ENCODE measurements around the gene HOXB5.

The HOXB5 gene

DNA sequence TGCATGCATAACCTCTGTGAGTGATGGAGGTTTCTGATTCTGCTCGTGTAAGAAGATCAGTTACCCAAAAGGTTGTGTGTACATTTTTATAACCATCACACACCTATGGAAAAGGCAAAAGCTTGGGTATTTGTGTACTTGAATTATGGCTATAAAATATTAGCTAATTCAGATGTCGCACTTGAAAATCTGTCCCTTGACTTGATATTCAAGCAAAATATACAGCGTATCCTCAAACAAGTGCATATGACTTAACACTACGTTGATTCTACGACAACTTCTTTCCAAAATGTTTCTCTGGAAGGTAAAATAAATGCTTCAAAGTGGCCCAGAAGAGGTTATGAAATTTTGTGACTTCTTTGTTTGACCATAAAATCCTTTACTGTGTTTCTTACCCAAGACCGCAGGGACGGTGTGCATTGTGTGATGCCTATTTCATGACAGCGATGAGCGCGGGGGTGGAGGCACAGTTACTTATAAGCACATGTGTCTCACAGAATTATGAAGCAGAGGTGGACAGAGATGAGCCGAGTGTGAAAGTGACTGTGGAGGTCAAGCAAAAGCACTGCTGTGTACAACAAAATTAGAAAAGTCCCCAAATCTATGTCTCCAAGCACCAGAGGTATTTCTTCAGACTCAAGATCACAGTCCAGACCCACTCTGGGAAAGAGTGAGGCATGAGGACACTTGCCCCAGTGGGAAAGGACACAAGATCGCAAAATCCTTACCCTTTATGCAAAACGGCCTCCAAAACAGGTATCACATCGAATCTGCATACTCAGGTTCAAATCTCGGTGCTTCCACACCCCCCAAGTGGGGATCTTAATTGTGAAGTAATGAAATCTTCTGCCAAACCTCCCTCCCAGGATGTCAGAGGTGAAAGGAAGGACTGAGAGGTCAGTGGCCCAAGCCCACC is 36.7 kb upstream of the HOXB5 start:
- DNase-seq (ENCODE audit: low read depth in 2 of 2, low spot score in 1 of 2): no peak

DNA sequence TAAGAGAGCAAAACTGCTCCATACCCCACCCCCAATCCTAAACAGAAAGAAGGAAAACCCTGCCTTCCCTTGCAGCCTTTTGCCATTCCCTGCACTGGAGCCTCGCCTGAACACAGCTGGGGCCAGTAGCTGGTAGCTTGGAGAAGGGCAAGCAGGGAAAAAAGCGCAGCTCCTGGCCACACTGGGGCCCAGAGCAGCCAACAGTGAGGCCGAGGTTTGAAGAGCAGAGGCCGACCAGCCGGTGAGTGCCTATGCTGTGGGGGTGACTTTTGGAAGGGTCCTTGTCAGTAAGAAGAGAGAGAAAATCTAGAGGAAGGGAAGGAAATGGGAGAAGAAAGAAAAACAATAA is 35.8 kb upstream of the HOXB5 start:
- no peak for DNase-seq (ENCODE audit: low read depth in 2 of 2, low spot score in 1 of 2)

DNA sequence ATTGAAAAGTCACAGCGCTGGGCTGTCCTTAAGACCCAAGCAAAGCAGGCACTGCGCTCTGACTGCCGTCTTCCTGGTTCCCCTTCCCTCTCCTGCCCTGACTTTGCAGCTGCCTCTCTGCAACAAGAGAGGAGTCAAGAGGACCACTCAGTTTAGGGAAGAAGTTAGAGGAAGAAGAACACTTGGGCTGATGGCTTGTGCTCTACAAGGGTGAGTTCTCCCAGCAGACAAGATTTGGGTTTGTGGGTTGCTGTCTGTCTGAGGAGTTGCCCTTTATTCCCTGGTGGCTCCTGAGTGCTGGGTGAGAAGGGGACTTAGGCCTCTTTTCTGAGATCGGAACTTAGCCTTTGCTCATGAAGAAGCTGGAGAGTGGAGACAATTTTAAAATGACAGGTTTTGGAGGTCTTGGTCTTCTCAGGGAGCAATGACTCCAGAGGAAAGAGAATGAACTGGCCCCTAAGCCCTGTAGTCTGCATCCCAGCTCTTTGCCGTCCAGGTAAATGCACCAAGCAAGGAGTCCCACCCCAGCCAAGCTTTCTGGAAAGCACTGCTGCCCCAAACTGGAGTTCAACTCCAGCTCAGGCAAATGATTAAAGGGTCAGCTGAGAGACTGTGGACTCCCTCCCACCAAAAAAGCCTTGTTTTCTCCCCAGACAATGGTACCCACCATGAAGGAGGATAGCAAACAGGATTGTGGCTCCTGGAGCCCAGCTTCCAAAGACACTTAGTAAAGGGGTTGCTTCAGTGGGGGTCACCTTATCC is 35.3 kb upstream of the HOXB5 start:
- no peak for DNase-seq (ENCODE audit: low read depth in 2 of 2, low spot score in 1 of 2)

DNA sequence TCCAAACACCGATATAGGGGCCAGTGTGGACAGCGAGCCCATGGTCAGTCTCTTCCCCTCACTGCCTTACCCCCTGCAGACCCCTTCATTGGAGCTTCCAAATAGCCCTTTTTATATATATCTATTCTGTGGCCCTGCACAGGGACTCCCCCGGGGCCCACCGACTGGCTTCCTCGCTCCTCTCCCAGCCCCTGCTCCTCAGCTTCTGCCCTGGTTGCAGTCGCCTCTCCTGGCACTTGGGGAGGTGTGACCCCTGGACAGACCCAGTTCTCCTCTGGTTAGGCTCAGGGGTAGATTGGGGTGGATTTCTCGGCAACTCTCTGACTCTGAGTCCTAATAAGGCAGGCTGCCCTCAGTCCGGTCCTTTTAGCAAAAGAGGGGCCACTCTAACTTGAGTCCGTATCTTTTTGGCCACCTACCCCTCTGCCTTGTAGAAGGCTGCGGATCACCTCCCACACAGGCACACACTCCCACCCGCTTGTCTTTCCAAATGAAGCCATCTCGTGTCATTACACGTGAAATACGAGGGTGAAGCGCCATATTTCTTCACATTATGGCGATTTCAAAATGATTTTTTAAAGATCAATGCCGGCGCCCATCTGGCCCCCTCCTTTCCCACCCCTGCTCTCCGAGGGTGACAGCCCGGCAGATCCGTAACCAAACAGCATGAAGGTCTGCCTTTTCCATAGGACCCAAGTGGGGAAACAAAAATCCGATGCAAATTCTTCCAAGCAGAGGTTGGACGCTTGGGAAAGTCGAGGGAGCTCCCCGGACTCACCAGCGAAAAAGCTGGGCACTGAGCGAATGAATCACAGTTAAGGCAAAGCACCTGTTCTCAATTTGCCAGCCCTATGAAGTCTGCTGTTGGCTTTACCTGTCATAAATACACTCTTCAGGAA is 34.3 kb upstream of the HOXB5 start:
- DNase-seq (ENCODE audit: low read depth in 2 of 2, low spot score in 1 of 2): no peak

DNA sequence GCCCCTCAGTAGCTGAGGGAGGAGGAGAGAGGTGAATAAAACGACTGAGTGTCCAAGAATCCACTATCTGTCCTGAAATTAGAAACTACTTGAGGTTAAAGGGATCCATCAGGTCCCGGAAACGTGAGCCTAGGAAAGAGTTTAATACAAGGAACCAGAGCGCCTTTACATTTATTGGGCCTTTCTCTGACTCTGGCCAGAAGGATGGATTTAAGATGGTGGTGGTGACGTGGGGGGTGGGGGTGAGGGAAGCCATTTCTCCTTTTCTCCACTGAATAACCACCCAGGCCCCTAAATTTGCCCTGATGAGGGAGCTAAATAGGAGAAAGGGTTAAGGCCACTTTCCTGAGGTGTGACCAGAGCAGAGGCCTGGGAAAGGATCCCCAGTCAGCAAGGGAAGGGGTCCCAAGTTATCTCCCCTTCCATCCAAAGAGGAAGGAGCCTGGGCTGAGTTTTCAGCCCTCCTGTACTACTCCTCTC is 33.6 kb upstream of the HOXB5 start:
- DNase-seq (ENCODE audit: low read depth in 2 of 2, low spot score in 1 of 2): no peak

DNA sequence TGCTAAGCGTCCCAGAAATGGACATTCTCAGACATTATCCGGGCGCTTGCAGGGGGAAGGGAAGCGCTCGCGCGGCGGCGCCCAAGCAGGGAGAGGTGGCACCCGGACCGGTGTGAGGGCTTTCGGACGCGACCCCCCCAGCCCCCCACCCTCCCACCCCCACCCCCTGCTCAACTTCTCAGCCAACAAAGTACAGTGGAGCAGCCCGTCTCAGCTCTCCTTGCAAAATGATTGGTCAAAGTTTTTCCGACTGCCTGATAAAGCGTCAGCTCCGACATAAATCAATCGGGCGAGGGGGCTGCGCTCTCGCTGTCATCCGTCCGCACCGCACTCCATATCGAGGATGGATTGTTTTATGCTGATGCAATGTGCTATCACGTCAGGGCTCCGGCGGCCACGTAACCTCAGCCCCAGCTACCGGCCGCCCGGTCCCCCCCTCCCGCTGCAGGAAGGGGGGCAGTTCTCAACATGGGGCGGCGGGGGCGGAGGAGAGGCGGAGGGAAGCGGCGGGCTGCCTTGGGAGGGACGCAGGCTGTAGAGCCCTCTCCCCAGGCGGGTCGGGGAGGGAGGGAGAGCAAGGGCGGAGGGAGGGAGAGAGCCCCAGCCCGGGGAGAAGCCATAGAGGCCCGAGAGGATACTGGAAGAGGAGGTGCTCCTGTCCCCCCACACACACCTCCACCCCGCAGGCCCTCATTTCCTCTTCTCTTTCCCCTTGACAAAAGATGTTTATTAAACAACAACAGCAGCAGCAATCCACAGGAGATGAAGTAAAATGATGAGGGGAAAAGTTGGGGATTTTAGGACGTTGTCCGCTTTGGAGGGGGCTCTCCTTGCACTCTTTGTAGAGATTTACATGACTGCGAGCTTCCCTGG is 32.9 kb upstream of the HOXB5 start, which contains the start of gene HOXB9:
HOXB9 (minus strand) TSS at position 114 of the 873 bp plus-strand sequence; CDS start at position 25, 89 bp downstream.
- peak in 1 of 2 donors; percentile 44 for DNase-seq (ENCODE audit: low read depth in 2 of 2, low spot score in 1 of 2)

DNA sequence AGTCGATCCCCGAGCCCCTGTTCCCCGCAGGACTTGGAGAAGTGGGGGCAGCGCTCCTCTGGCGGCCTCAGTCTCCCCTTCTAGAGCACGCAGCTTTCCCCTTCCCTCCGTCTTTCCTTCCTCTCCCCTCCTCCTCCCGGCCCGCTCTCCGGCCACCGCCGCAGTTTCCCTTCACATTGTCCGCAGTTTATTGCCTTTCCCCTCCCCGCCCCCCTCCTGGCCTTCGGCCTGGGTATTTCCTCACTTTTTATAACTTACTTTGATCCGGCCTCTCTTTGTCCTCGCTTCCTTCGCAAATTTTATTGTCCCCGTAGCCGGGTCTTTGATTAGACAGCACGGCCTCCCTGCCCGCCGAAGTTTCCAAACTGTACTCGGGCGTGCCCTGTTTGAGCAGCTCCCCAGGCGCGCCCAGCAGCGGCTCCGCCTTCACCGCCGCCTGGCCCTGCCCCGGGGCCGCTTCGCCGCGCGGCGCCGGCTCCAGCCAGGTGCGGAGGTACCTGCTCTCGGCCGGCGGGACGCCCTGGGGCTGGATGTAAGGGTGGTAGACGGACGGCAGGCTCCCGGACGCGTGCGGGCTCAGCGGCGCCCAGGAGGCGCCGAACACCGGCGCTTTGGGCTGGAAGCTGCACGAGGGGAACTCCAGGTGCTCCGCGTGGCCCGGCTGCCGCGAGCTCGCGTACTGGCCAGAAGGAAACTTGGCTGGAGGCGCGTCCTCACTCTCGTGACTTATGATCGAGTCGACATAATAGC is 32.1 kb upstream of the HOXB5 start:
- no peak for DNase-seq (ENCODE audit: low read depth in 2 of 2, low spot score in 1 of 2)

DNA sequence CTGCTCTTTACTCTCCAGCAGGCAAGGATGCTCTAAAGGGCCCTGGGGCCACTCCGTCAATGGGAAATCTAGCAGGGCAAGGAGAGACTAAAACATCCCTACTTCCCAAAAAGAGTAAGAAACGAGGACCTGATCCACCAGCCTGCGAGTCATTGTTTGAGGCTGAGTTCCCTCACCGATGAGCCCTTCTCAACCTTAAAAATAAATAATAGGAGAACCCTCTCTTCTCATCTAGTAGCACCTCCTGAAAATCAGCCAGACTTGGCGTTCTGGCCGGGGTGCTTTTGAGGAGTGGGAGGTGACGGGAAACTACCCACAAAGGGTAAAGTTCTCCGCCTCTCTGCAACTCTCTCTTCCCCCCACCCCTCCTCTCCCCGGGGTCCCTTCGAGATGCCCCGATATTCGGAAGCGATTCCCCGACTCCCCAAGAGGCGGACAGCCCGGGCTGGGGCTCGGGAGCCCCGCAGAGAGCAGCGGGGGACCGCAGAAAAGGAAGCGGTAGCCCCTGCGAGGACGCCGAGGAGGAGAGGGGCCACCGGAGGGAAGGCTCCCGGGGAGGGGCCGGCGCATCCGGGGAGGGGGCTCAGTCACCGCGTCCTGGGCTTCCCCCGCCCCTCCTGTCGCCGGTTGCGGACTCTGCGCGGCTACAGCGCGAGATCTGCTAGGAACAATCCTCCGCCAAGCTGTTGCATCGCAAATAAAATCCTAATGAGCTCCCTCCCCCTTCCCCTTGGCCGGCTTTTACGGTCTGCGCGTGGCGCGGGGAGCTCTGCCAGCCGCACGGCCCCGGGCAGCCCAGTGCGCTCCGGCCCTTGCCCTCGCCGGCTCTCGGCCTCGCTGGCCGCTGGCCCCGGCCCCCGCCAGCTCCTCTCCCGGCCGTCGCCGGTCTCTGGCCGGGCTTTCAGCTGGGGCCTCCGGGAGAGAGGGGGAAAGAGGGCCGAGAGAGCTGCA is 31.2 kb upstream of the HOXB5 start:
- DNase-seq (ENCODE audit: low read depth in 2 of 2, low spot score in 1 of 2): no peak

DNA sequence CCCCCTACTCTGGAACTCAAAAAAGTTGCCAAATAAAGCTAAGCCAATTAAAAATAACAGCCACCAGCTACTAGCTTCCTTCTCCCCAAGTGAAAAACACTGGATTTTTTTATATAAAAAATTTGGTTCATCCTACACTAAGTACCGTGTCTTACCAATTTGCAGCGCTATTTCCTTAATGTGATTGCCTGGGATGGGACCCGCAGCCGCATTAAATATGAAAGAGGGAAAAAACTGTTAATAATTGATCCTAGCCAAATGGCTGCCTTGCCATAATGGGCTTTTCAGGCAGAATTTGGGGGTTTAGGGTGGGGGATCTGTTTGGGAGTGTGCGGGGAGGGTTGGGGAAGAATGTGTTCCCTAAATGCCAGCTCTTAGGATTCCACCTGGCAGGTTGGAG is 30.5 kb upstream of the HOXB5 start:
- no peak for DNase-seq (ENCODE audit: low read depth in 2 of 2, low spot score in 1 of 2)

DNA sequence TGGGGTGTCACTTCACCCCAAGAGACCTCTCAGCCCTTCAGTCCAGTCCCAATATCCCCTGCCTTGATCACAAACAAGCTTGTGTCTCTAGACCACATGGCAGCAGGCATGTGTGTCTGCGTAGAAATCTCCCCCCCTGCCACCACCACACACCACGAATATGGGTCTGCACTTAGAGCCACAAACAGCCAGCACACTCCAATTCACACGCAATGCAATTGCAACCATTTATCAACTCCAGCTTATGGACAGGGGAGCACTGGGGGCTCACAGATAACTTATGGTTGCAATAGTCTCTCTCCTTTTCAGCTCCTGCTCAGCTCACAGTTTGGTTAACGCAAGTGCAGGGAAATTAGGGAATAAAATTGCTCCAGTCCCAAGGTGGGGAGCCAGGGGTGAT is 30.0 kb upstream of the HOXB5 start:
- no peak for DNase-seq (ENCODE audit: low read depth in 2 of 2, low spot score in 1 of 2)

DNA sequence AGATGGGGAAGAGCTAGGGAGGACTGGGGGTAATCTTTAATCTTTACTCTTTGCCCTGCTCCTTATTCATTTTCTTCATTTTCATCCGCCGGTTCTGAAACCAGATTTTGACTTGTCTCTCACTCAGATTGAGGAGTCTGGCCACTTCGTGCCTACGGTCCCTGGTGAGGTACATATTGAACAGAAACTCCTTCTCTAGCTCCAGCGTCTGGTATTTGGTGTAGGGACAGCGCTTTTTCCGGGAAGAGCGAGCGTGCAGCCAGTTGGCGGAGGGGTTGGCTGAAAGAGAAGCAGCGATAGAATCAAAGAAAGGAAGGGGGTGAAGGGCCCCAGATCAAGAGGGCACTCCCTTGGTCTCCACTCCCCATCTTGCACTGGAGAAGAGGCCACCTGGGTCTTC is 29.3 kb upstream of the HOXB5 start:
- DNase-seq (ENCODE audit: low read depth in 2 of 2, low spot score in 1 of 2): no peak

DNA sequence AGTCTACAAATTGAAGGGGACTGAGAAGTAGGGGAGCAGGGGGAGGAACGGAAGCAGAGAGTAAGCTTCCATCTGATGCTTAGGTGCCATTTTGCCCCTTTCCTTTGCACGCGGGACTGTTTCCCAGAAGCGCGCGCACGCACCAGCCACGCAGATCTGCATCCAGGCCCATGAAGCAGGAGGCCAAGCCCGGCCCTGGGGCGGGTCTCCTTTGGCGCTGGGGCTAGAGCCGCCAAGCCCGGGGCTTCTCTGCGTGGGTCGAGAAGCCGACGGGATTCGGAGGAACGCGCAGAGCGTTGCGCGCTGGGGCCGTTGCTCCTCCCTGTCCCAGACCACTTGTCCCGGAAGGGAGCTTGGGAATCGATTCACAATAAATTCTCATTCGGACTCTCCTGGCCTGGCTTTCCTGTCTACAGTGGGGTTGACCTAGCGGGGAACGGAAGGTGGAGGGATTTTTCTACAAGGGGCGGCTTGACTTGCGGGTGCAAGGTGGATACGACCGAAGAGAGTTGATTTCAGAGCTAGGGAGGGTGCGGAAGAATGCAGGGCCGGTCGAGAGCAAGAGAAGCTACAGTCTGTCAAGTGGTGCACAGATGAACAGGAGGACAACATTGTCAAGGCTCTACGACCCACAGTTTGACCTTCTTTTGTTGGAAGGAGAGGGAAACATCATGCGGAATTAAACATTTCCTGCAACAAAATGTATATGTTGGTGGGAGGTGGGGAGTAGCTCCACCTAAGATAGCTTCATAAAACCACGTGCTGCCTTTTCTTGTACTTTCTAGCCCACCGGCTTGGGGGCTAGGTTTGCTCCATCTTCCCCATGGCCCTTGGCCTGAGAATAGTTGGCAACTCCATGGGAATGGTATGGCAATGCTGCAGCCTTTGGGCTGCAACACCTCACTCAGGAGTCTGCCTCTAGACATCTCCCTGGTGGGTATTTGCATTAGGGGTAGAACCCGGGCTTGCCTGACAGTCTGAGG is 28.1 kb upstream of the HOXB5 start:
- DNase-seq (ENCODE audit: low read depth in 2 of 2, low spot score in 1 of 2): no peak

DNA sequence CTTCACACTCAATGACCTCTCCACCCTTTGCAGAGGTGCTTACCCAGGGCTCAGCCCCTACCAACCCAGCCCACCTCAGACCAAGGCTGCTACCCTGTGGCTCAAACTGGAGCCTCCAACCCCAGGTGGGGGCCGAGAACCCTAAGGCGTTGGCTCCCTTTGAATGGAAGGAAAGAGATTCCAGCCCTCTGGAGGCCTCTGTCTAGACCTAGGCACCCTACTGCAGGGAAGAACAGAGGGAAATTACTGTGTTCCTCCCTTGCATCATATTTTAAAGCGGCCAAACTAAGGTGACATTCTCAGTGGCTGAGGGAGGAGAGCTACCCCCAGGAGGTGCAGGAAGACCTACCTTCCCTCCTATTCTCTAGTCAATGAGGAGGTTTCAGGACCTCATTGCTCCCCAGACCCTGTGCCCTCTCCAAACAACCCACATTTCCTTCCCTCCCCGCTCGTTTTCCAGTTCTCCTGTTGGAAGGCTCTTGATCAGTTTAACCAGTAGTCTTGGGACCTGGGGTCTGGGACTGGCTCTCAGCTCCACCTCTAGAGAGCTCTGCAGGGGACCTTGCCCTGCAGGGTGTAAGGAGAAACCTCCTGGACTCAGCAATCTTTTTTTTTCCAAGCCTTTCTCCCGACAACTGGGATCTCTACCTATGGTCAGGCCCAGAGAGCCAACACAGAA is 27.0 kb upstream of the HOXB5 start:
- no peak for DNase-seq (ENCODE audit: low read depth in 2 of 2, low spot score in 1 of 2)

DNA sequence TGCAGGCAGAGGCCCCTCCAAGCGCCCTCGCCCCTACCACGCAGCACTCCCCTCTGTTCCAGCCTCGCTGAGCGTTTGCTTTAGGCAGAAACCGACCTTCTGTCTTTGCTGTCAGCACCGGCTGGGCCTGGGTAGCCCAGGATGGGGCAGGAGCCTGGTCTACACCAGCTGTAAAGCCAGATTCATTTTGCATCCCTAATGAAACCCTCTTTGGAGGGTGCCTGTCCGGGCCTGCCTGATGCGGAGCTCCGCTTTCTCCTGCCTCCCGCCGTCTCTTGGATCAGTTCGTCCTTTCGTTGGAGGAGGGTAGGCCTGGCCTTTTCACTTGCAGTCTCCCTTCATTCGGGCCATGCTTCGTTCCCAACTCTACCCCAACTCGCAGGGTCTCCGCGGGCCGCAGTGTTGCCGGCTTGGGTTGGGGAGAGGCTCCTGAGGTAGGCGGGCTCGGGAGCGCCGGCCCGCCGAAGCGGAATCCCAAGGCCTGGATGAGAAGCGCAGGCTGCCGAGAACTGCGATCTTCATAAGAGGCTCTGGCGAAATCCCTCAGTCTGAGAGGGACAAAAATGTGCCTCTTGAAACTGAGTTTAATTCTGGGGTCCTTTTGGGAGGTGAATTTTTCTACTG is 26.4 kb upstream of the HOXB5 start:
- no peak for DNase-seq (ENCODE audit: low read depth in 2 of 2, low spot score in 1 of 2)

DNA sequence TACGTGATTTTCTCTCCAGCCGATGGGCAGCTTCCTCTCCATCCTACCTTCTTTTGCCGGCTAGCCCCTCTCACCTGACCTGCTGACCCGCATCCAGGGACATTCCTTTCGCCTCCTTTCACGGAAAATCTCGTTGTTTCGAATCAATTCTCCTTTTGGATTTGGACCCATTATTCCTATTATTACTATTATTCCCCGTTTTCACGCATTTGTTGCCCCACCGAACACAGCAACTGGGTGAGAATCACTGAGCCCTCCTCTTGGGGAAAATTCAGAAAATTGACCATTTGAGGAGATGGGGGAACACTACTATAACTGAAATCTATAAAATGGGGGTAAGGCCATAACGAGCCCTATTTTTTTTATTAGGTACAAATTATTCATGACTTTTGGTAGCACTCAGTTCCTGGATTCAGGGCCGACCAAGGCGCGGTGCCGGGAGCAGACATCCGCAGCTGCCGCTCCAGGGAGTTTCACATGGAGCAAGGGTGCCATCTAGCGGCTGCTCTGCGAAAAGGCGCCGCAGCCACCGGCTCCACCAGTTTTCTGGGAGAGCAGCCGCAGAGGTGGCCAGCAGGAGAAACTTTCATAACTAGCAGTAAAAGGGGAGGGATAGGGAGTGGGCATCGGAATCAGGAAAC is 24.8 kb upstream of the HOXB5 start:
- peak; percentile 60 to 79 for DNase-seq (ENCODE audit: low read depth in 2 of 2, low spot score in 1 of 2)

Data from stimulated activated CD8-positive, alpha-beta memory T cell treated with anti-CD3 and anti-CD28 coated beads, Interleukin-4, amount 100 ng/mL, for 4 hours (primary cell).